ENCODE measurements around the gene PTGER3. TPM values are rescaled to one million over a fixed set of nuclear protein-coding genes. Genes with fewer than 3 reads are reported as not detected.

The PTGER3 gene
- total and polyA plus RNA-seq, 2 of the 4 experiments (the other 2 are of a cell fraction): not detected

DNA sequence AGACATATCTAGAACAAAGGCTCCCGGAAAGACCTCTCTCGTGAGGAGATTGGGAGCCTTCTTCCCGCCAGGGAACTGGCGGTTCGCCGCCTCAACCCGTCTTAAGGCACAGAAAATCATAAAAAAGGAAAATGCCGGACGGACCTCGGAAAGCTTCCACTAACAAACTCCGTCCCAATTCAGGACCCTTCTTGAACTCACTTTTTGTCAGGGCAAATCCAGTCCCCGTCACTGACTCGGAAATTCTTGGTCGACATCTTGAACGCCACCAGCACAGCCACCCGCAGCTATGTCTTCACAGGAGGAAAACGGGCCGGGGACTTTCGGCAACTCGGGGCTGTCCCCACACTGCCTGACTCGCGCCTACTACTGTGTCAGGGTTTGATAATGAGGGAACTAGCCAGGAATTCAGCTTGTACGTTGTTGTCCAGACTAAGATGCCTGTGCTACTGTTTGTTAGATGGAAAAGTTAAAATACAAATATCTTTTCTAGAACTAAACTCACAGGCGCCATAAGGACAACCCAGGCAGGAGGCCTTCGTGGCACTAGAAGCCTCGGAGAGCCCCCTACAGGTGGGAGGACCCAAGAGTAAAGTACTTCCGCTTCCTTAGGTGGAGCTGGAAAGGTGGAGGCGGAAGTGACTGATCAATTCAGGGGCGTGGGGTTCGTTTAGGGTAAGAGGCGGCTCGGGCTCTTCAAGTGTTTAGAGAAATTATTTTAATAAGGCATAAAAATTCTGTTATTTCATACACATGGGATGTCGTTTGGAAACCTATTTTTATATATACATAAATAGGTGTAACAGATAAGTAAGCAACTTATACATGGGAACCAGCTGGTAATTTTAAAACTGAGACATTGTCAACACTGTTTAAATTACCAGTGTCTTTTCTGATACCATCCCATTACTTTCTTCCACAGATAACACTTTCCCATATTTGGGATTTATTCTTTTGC is 33.4 kb upstream of the PTGER3 start, which contains the start of gene ZRANB2:
Gene ZRANB2 (minus strand): TSS at position 297 of the 958 bp plus-strand sequence. CDS start 40 bp downstream, at position 257.
- dilution Hi-C loops (cut with HindIII; ENCODE audit: low sequenced_read_pairs, unreplicated experiment) (no loop called here), in situ Hi-C loops (cut with MboI; ENCODE audit: low sequenced_read_pairs) (loop anchor here (25.0 kb wide), 2 partner anchors 956 to 1181 kb away; no protein-coding TSS in a partner anchor), intact Hi-C loops (cut with micrococcal nuclease) (no loop called here)
- H3K27ac ChIP-seq (ENCODE audit: insufficient read depth, low read length): peak within 1 kb of the TSS; percentile 84
- 0% methylated on average over 15 of the region's 33 CpGs; no CpG with 5 or more reads in 1 of the 2 experiments for WGBS, 2 experiments (ENCODE audit: extremely low coverage in 2 of 2, insufficient read length in 1 of 2)
- ChIA-PET POLR2A (ENCODE audit: unreplicated experiment) (no interaction called here), CTCF (interaction anchor here (0.5 to 1.5 kb wide), 6 partner anchors 9 to 1875 kb away, joined by 3 to 4 read pairs (median 3); no protein-coding TSS in a partner anchor)
- H3K4me3 ChIP-seq (ENCODE audit: insufficient read depth, low read depth, low read length): peak within 1 kb of the TSS; percentile 81
- H3K56ac ChIP-seq (ENCODE audit: extremely low read depth, insufficient read depth, low read length): peak within 1 kb of the TSS; percentile 100
- peak within 1 kb of the TSS; percentile 95 for H4K91ac ChIP-seq (ENCODE audit: insufficient read depth, low read depth, low read length)
- peak within 1 kb of the TSS; percentile 91 for H3K4ac ChIP-seq (ENCODE audit: low read depth, low read length)
- DNase-seq (peak; percentile 95), ATAC-seq (ENCODE audit: low read depth) (peak; percentile 97)
- peak within 1 kb of the TSS; percentile 97 for H4K5ac ChIP-seq (ENCODE audit: low read depth, low read length)
- peaks cover 3% of the 10 kb centered on the region for H3K9me1 ChIP-seq (ENCODE audit: insufficient read depth, low read length)
- peak within 1 kb of the TSS; percentile 88 for H2BK20ac ChIP-seq (ENCODE audit: low read depth, low read length)
- H3K14ac ChIP-seq (replicated peaks; ENCODE audit: low read depth, low read length): peak within 1 kb of the TSS; percentile 96
- H4K20me1 ChIP-seq (ENCODE audit: insufficient read depth, low read length): peaks cover 12% of the 10 kb centered on the region; the same call in 1 of the 2 replicates
- peak within 1 kb of the TSS; percentile 85 for H3K4me2 ChIP-seq (ENCODE audit: low read depth, low read length)
- peaks cover 4% of the 10 kb centered on the region for H3K36me3 ChIP-seq (ENCODE audit: control insufficient read depth, insufficient read depth, low read length)
- peak within 1 kb of the TSS; percentile 76; the same call in 2 of the 3 replicates for H2BK15ac ChIP-seq (ENCODE audit: low read depth, low read length)
- H2AK5ac ChIP-seq (ENCODE audit: low read depth, low read length): peak within 1 kb of the TSS; percentile 62; the same call in 1 of the 2 replicates
- no peaks in the 10 kb centered on the region for H3K27me3 ChIP-seq (ENCODE audit: control insufficient read depth, insufficient read depth, low read length)
- H2BK5ac ChIP-seq (ENCODE audit: low read depth, low read length, poor library complexity, severe bottlenecking): peak within 1 kb of the TSS; percentile 97
- H4K8ac ChIP-seq (ENCODE audit: low read depth in 2 of 2, low read length in 2 of 2): peak within 1 kb of the TSS; percentile 49 to 100
- peaks cover 0 to 5% of the 10 kb centered on the region in 2 experiments; a peak in 2 of 4 replicates for H3K79me1 ChIP-seq (ENCODE audit: low read depth in 1 of 2, low read length in 2 of 2)
- peak within 1 kb of the TSS; percentile 98 for H3K9ac ChIP-seq (ENCODE audit: low read depth, low read length)
- H2BK120ac ChIP-seq (ENCODE audit: low read depth, low read length): peak within 1 kb of the TSS; percentile 95
- peak within 1 kb of the TSS; percentile 90 for H2AFZ ChIP-seq (replicated peaks; ENCODE audit: low read length, poor library complexity)
- H3K23ac ChIP-seq (ENCODE audit: low read depth, low read length): peak within 1 kb of the TSS; percentile 81
- H3K9me3 ChIP-seq (ENCODE audit: control insufficient read depth, insufficient read depth, low read length): no peaks in the 10 kb centered on the region
- no TSS peak for BruUV-seq (replicated peaks)
- H3K18ac ChIP-seq (ENCODE audit: low read depth, low read length): peak within 1 kb of the TSS; percentile 98
- peak within 1 kb of the TSS; percentile 57 for H2AK9ac ChIP-seq (replicated peaks; ENCODE audit: low read depth, low read length, poor library complexity)
- peaks cover 5% of the 10 kb centered on the region for H3K4me1 ChIP-seq (ENCODE audit: control insufficient read depth, insufficient read depth, low read length)
- TF ChIP-seq MXI1 (IDR thresholded peaks at IDR 0.05; ENCODE audit: borderline replicate concordance, low read depth, low read length) (peak; percentile 71), FOS (IDR thresholded peaks at IDR 0.05; ENCODE audit: low read depth, low read length) (no peak), MAFK (IDR thresholded peaks at IDR 0.05; ENCODE audit: low read depth, low read length) (no peak), MAZ (IDR thresholded peaks at IDR 0.05; ENCODE audit: borderline replicate concordance, low read depth, low read length) (peak; percentile 58; the same call in 1 of the 2 replicates), NFE2L2 (IDR thresholded peaks at IDR 0.05; ENCODE audit: low read depth, low read length) (no peak), SMC3 (IDR thresholded peaks at IDR 0.05; ENCODE audit: low read depth, low read length) (no peak), CEBPB (IDR thresholded peaks at IDR 0.05; ENCODE audit: low read depth, low read length) (peak; percentile 73), RCOR1 (IDR thresholded peaks at IDR 0.05; ENCODE audit: insufficient replicate concordance, low read length) (no peak), CHD1 (IDR thresholded peaks at IDR 0.05; ENCODE audit: low read depth, low read length) (no peak), RAD21 (IDR thresholded peaks at IDR 0.05; ENCODE audit: low read length) (no peak), POLR2A (IDR thresholded peaks at IDR 0.05; ENCODE audit: low read depth, low read length) (peak; percentile 94)
- TF ChIP-seq, protein P1, sequence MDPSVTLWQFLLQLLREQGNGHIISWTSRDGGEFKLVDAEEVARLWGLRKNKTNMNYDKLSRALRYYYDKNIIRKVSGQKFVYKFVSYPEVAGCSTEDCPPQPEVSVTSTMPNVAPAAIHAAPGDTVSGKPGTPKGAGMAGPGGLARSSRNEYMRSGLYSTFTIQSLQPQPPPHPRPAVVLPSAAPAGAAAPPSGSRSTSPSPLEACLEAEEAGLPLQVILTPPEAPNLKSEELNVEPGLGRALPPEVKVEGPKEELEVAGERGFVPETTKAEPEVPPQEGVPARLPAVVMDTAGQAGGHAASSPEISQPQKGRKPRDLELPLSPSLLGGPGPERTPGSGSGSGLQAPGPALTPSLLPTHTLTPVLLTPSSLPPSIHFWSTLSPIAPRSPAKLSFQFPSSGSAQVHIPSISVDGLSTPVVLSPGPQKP (IDR thresholded peaks at IDR 0.05; ENCODE audit: borderline replicate concordance, low read depth, low read length): no peak
- TF ChIP-seq, protein P2, sequence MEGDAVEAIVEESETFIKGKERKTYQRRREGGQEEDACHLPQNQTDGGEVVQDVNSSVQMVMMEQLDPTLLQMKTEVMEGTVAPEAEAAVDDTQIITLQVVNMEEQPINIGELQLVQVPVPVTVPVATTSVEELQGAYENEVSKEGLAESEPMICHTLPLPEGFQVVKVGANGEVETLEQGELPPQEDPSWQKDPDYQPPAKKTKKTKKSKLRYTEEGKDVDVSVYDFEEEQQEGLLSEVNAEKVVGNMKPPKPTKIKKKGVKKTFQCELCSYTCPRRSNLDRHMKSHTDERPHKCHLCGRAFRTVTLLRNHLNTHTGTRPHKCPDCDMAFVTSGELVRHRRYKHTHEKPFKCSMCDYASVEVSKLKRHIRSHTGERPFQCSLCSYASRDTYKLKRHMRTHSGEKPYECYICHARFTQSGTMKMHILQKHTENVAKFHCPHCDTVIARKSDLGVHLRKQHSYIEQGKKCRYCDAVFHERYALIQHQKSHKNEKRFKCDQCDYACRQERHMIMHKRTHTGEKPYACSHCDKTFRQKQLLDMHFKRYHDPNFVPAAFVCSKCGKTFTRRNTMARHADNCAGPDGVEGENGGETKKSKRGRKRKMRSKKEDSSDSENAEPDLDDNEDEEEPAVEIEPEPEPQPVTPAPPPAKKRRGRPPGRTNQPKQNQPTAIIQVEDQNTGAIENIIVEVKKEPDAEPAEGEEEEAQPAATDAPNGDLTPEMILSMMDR (conservative IDR thresholded peaks at IDR 0.05; ENCODE audit: low read depth, low read length): peak; percentile 87
